SK-N-SH (cell line): Measurements from ENCODE around the gene TPRA1.

Experiments used
- CHD2 ChIP-seq: fragments of 150-350 bp; IDR thresholded peaks from 2 replicates; pipeline ENCODE4 v1.6.1; 2018; ENCODE audit warnings: low read length; ENCODE audit not compliant: partially characterized antibody
- CTCF ChIP-seq: fragments of 200-600 bp; sonication (generic); IDR thresholded peaks from 2 replicates; pipeline ENCODE4 v1.6.1; 2017; ENCODE audit warnings: antibody characterized with exemption, mild to moderate bottlenecking, moderate library complexity
- NRF1 ChIP-seq: IDR thresholded peaks from 2 replicates; pipeline ENCODE4 v1.6.1; 2012; ENCODE audit warnings: low read depth, mild to moderate bottlenecking, low read length
- POLR2AphosphoS5 ChIP-seq: IDR thresholded peaks from 2 replicates; pipeline ENCODE4 v1.6.1; 2012; ENCODE audit warnings: low read depth, low read length
- RAD21 ChIP-seq: IDR thresholded peaks from 2 replicates; pipeline ENCODE4 v1.6.1; 2012; ENCODE audit warnings: mild to moderate bottlenecking, low read length
- RCOR1 ChIP-seq: fragments of 150-350 bp; IDR thresholded peaks from 2 replicates; pipeline ENCODE4 v1.6.1; 2017; ENCODE audit warnings: antibody characterized with exemption, low read length
- REST ChIP-seq: IDR thresholded peaks from 2 replicates; pipeline ENCODE4 v1.6.1; 2012; ENCODE audit warnings: mild to moderate bottlenecking, low read depth, low read length, moderate library complexity
- RXRA ChIP-seq: IDR thresholded peaks from 2 replicates; pipeline ENCODE4 v1.4.0; 2012; ENCODE audit warnings: low read depth, mild to moderate bottlenecking, borderline replicate concordance
- TAF1 ChIP-seq: IDR thresholded peaks from 2 replicates; pipeline ENCODE4 v1.6.1; 2012; ENCODE audit warnings: low read depth, mild to moderate bottlenecking, low read length, moderate library complexity, borderline replicate concordance

- TF ChIP-seq CTCF (no peak), POLR2AphosphoS5 (no peak), TAF1 (no peak), NRF1 (no peak), RXRA (no peak), CHD2 (no peak), RCOR1 (no peak), RAD21 (no peak), REST (no peak)
These were observed 792 bp downstream of the TPRA1 start for GRCh38 chr3:127589600-127590281.
